ENCODE measurements around the gene CELA1.

CELA1 gene

GRCh38 chr12:51346581-51346980 is at the start of gene CELA1:
CELA1 (minus strand) TSS chr12:51346679; CDS start chr12:51346638, 41 bp downstream.
- DNase-seq (ENCODE audit: low read depth) = no peak

- no peak for DNase-seq (ENCODE audit: low read depth)
Measured at GRCh38 chr12:51395283-51396230, 49.1 kb upstream of the CELA1 start.

- DNase-seq (ENCODE audit: low read depth) = no peak
Measured at GRCh38 chr12:51393676-51394545, 47.4 kb upstream of the CELA1 start.

GRCh38 chr12:51392556-51393237 is 46.2 kb upstream of the CELA1 start:
- DNase-seq (ENCODE audit: low read depth) = no peak

GRCh38 chr12:51391283-51392123 is 45.0 kb upstream of the CELA1 start, which contains the start of gene GALNT6:
GALNT6 (minus strand) TSS chr12:51391406; CDS start chr12:51379781, 11,625 bp downstream.
- no peak for DNase-seq (ENCODE audit: low read depth)

- no peak for DNase-seq (ENCODE audit: low read depth)
Measured at GRCh38 chr12:51390891-51391282, 44.4 kb upstream of the CELA1 start.

GRCh38 chr12:51390457-51390856 is 44.0 kb upstream of the CELA1 start:
- DNase-seq (ENCODE audit: low read depth) = no peak

GRCh38 chr12:51389302-51389999 is 43.0 kb upstream of the CELA1 start:
- no peak for DNase-seq (ENCODE audit: low read depth)

GRCh38 chr12:51388846-51389245 is 42.4 kb upstream of the CELA1 start:
- no peak for DNase-seq (ENCODE audit: low read depth)

- DNase-seq (ENCODE audit: low read depth) = no peak
Measured at GRCh38 chr12:51388069-51388799, 41.8 kb upstream of the CELA1 start.

- DNase-seq (ENCODE audit: low read depth) = no peak
Measured at GRCh38 chr12:51386351-51386750, 39.9 kb upstream of the CELA1 start.

- DNase-seq (ENCODE audit: low read depth) = no peak
Measured at GRCh38 chr12:51383269-51383905, 36.9 kb upstream of the CELA1 start.

- no peak for DNase-seq (ENCODE audit: low read depth)
Measured at GRCh38 chr12:51382173-51382572, 35.7 kb upstream of the CELA1 start.

GRCh38 chr12:51381226-51382079 is 35.0 kb upstream of the CELA1 start:
- DNase-seq (ENCODE audit: low read depth) = no peak

GRCh38 chr12:51379571-51379970 is 33.1 kb upstream of the CELA1 start:
- DNase-seq (ENCODE audit: low read depth) = no peak

- DNase-seq (ENCODE audit: low read depth) = no peak
Measured at GRCh38 chr12:51378749-51379148, 32.3 kb upstream of the CELA1 start.

GRCh38 chr12:51377099-51377984 is 30.9 kb upstream of the CELA1 start:
- no peak for DNase-seq (ENCODE audit: low read depth)

All from HS-27A (cell line).